ENCODE data around the gene GPC3. TPM values are rescaled to one million over a fixed set of nuclear protein-coding genes. Genes with fewer than 3 reads are reported as not detected.

Gene GPC3
- total and polyA plus RNA-seq, 2 of the 4 experiments (the other 2 are of a cell fraction): not detected

GRCh38 chrX:133609166-133609565, 376.2 kb downstream of the GPC3 start:
- Histone ChIP-seq H3K79me1 (ENCODE audit: low read depth in 1 of 2, low read length in 2 of 2) (no peaks in the 10 kb centered on the region), H4K20me1 (ENCODE audit: insufficient read depth, low read length) (no peaks in the 10 kb centered on the region), H2BK120ac (ENCODE audit: low read depth, low read length) (no peak overlapping the region), H2BK20ac (ENCODE audit: low read depth, low read length) (no peak overlapping the region), H2BK15ac (ENCODE audit: low read depth, low read length) (no peak overlapping the region), H3K9ac (ENCODE audit: low read depth, low read length) (no peak overlapping the region), H3K4ac (ENCODE audit: low read depth, low read length) (no peak overlapping the region), H3K9me1 (ENCODE audit: insufficient read depth, low read length) (no peaks in the 10 kb centered on the region), H3K14ac (replicated peaks; ENCODE audit: low read depth, low read length) (no peak overlapping the region), H3K27ac (ENCODE audit: insufficient read depth, low read length) (no peak overlapping the region), H3K18ac (ENCODE audit: low read depth, low read length) (no peak overlapping the region), H2AFZ (replicated peaks; ENCODE audit: low read length, poor library complexity) (no peak overlapping the region), H2AK9ac (replicated peaks; ENCODE audit: low read depth, low read length, poor library complexity) (no peak overlapping the region), H4K5ac (ENCODE audit: low read depth, low read length) (no peak overlapping the region), H3K4me2 (ENCODE audit: low read depth, low read length) (no peak overlapping the region), H4K91ac (ENCODE audit: insufficient read depth, low read depth, low read length) (no peak overlapping the region), H3K9me3 (ENCODE audit: control insufficient read depth, insufficient read depth, low read length) (no peaks in the 10 kb centered on the region), H3K27me3 (ENCODE audit: control insufficient read depth, insufficient read depth, low read length) (no peaks in the 10 kb centered on the region; the same call in none of the 2 replicates), H2BK5ac (ENCODE audit: low read depth, low read length, poor library complexity, severe bottlenecking) (no peak overlapping the region), H3K36me3 (ENCODE audit: control insufficient read depth, insufficient read depth, low read length) (no peaks in the 10 kb centered on the region), H2AK5ac (ENCODE audit: low read depth, low read length) (no peak overlapping the region), H3K4me1 (ENCODE audit: control insufficient read depth, insufficient read depth, low read length) (no peaks in the 10 kb centered on the region), H3K23ac (ENCODE audit: low read depth, low read length) (no peak overlapping the region), H3K56ac (ENCODE audit: extremely low read depth, insufficient read depth, low read length) (no peak overlapping the region), H4K8ac (ENCODE audit: low read depth in 2 of 2, low read length in 2 of 2) (no peak overlapping the region), H3K4me3 (ENCODE audit: insufficient read depth, low read depth, low read length) (no peak overlapping the region)
- BruUV-seq (replicated peaks): no TSS peak
- TF ChIP-seq CEBPB (IDR thresholded peaks at IDR 0.05; ENCODE audit: low read depth, low read length): no peak
- TF ChIP-seq RCOR1 (IDR thresholded peaks at IDR 0.05; ENCODE audit: insufficient replicate concordance, low read length): no peak
- no peak for TF ChIP-seq FOS (IDR thresholded peaks at IDR 0.05; ENCODE audit: low read depth, low read length)
- TF ChIP-seq USF2 (IDR thresholded peaks at IDR 0.05; ENCODE audit: low read depth, low read length): no peak
- no peak for TF ChIP-seq BHLHE40 (IDR thresholded peaks at IDR 0.05; ENCODE audit: low read depth, low read length)
- TF ChIP-seq POLR2A (IDR thresholded peaks at IDR 0.05; ENCODE audit: low read depth, low read length): no peak
- TF ChIP-seq ELK1 (IDR thresholded peaks at IDR 0.05; ENCODE audit: borderline replicate concordance, low read depth, low read length): no peak
- no peak for TF ChIP-seq MAZ (IDR thresholded peaks at IDR 0.05; ENCODE audit: borderline replicate concordance, low read depth, low read length)
- TF ChIP-seq SMC3 (IDR thresholded peaks at IDR 0.05; ENCODE audit: low read depth, low read length): no peak
- TF ChIP-seq NFE2L2 (IDR thresholded peaks at IDR 0.05; ENCODE audit: low read depth, low read length): no peak
- no peak for TF ChIP-seq MAFK (IDR thresholded peaks at IDR 0.05; ENCODE audit: low read depth, low read length)
- no peak for TF ChIP-seq CTCF (conservative IDR thresholded peaks at IDR 0.05; ENCODE audit: low read depth, low read length)
- no peak for TF ChIP-seq RFX5 (IDR thresholded peaks at IDR 0.05; ENCODE audit: low read depth, low read length)
- TF ChIP-seq MXI1 (IDR thresholded peaks at IDR 0.05; ENCODE audit: borderline replicate concordance, low read depth, low read length): no peak
- no peak for TF ChIP-seq RAD21 (IDR thresholded peaks at IDR 0.05; ENCODE audit: low read length)
- TF ChIP-seq CHD1 (IDR thresholded peaks at IDR 0.05; ENCODE audit: low read depth, low read length): no peak
- dilution Hi-C loops (cut with HindIII; ENCODE audit: low sequenced_read_pairs, unreplicated experiment): no loop called here
- ATAC-seq (ENCODE audit: low read depth) (no peak), DNase-seq (no peak)
- in situ Hi-C loops (cut with MboI; ENCODE audit: low sequenced_read_pairs): no loop called here
- no CpG with 5 or more reads among the region's 4 CpGs for WGBS, 2 experiments (ENCODE audit: extremely low coverage in 2 of 2, insufficient read length in 1 of 2)
- ChIA-PET CTCF (no interaction called here), POLR2A (ENCODE audit: unreplicated experiment) (no interaction called here)
- intact Hi-C loops (cut with micrococcal nuclease): no loop called here

Measured in IMR-90 (cell line).